Activated CD8-positive, alpha-beta T cell treated with anti-CD3 and anti-CD28 coated beads for 36 hours (primary cell): Measurements from ENCODE around the gene CLNK. TPM values are rescaled to one million over a fixed set of nuclear protein-coding genes. Genes with fewer than 3 reads are reported as not detected.

Experiments used
- ATAC-seq: fragments of 200-7000 bp; cut with Tn5 transposase; one replicate; pipeline ENCODE4 v1.10.0; 2021; ENCODE audit warnings: mild to moderate bottlenecking, moderate library complexity
- CTCF ChIA-PET: fragments of 350-600 bp; sonication (Branson Sonifier 250); formaldehyde crosslinking; loops from one replicate; lab custom pipeline; 2021; ENCODE audit warnings: antibody characterized with exemption; lab: Charles Lee
- POLR2A ChIA-PET: fragments of 350-600 bp; sonication (Branson Sonifier 250); formaldehyde crosslinking; loops from one replicate; lab custom pipeline; 2021; ENCODE audit warnings: antibody characterized with exemption; lab: Charles Lee
- DNase-seq: peaks from one replicate; pipeline ENCODE4 v3.0.0-alpha.2; 2020
- H3K27ac Mint-ChIP-seq: one replicate; pipeline ENCODE4 v1.8.0; 2021; ENCODE audit warnings: mild to moderate bottlenecking, mixed read lengths
- H3K27me3 Mint-ChIP-seq: one replicate; pipeline ENCODE4 v1.8.0; 2021; ENCODE audit warnings: mixed read lengths
- H3K36me3 Mint-ChIP-seq: one replicate; pipeline ENCODE4 v1.8.0; 2021; ENCODE audit warnings: low read depth, mixed read lengths
- H3K4me1 Mint-ChIP-seq: one replicate; pipeline ENCODE4 v1.8.0; 2021; ENCODE audit warnings: low read depth, mixed read lengths
- H3K4me3 Mint-ChIP-seq: one replicate; pipeline ENCODE4 v1.8.0; 2021; ENCODE audit warnings: mild to moderate bottlenecking, moderate library complexity, mixed read lengths
- H3K9me3 Mint-ChIP-seq: one replicate; pipeline ENCODE4 v1.8.0; 2021; ENCODE audit warnings: mixed read lengths
- CTCF ChIP-seq: fragments of 200-600 bp; IDR thresholded peaks from one replicate; pipeline ENCODE4 v1.8.0; 2022; ENCODE audit warnings: antibody characterized with exemption, mild to moderate bottlenecking
- intact Hi-C: fragments of 100-400 bp; cut with micrococcal nuclease; formaldehyde crosslinking; loops from one replicate; pipeline ENCODE4 v1.10.0; 2022
- total RNA-seq, 2 experiments: library from RNA; stranded (reverse); gene quantifications; one replicate each; pipeline ENCODE4 v1.2.3, GENCODE V29; 2021

The CLNK gene
- total RNA-seq, 2 experiments from 2014 or later: 0.18 TPM; not detected in 1

DNA sequence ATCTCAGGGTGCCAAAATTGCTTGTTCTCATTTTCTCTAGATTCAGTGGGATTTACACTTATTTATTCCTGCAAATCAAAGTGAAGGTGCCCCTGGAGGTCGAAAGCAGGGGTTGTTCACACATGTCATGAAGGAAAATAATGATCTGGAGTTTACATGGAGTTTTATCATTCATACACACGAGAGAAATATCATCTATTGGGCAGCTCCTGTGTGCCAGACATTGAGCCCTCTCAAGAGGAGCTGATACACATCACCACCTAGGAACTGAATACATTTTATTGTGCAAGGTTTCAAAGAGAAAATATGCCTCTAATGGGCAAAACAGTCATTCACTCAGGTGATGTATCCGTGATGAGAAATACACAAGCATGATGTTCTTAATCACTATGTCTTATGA, 23.5 kb downstream of the CLNK start:
- no peak overlapping the region for H3K27ac Mint-ChIP-seq
- H3K4me3 Mint-ChIP-seq: no peak overlapping the region
- intact Hi-C loops: no loop called here
- H3K36me3 Mint-ChIP-seq: no peaks in the 10 kb centered on the region
- ATAC-seq: no peak
- peaks cover 1% of the 10 kb centered on the region for H3K27me3 Mint-ChIP-seq
- H3K4me1 Mint-ChIP-seq: peaks cover 14% of the 10 kb centered on the region
- peaks cover 1% of the 10 kb centered on the region for H3K9me3 Mint-ChIP-seq
- CTCF ChIA-PET: interaction anchor here (1.0 kb wide), 1 partner anchor 86 kb away, joined by 3 read pairs; no protein-coding TSS in a partner anchor
- TF ChIP-seq CTCF: no peak
- POLR2A ChIA-PET: no interaction called here
- DNase-seq: no peak

- DNase-seq: no peak
- no peak overlapping the region for H3K27ac Mint-ChIP-seq
- H3K27me3 Mint-ChIP-seq: peaks cover 1% of the 10 kb centered on the region
- ChIA-PET CTCF (no interaction called here), POLR2A (no interaction called here)
- intact Hi-C loops: no loop called here
- H3K4me3 Mint-ChIP-seq: no peak overlapping the region
- H3K36me3 Mint-ChIP-seq: no peaks in the 10 kb centered on the region
- H3K4me1 Mint-ChIP-seq: peaks cover 20% of the 10 kb centered on the region
- H3K9me3 Mint-ChIP-seq: peaks cover 1% of the 10 kb centered on the region
- no peak for TF ChIP-seq CTCF
- no peak for ATAC-seq
These were observed 25.3 kb downstream of the CLNK start for GRCh38 chr4:10659251-10659650.

GRCh38 chr4:10656988-10657387, 27.6 kb downstream of the CLNK start:
- ChIA-PET CTCF (interaction anchor here (1.4 kb wide), 1 partner anchor 12 kb away, joined by 3 read pairs; no protein-coding TSS in a partner anchor), POLR2A (interaction anchor here (0.5 kb wide), 1 partner anchor 14 kb away, joined by 4 read pairs; no protein-coding TSS in a partner anchor)
- no peak for TF ChIP-seq CTCF
- Mint-ChIP-seq H3K27ac (no peak overlapping the region), H3K27me3 (no peaks in the 10 kb centered on the region), H3K4me3 (no peak overlapping the region), H3K4me1 (peaks cover 18% of the 10 kb centered on the region), H3K9me3 (no peaks in the 10 kb centered on the region), H3K36me3 (no peaks in the 10 kb centered on the region)
- intact Hi-C loops: loop anchor here (2.0 kb wide), 1 partner anchor 74 kb away; no protein-coding TSS in a partner anchor
- ATAC-seq (no peak), DNase-seq (no peak)

- H3K9me3 Mint-ChIP-seq: no peaks in the 10 kb centered on the region
- H3K4me1 Mint-ChIP-seq: peaks cover 18% of the 10 kb centered on the region
- ATAC-seq (no peak), DNase-seq (no peak)
- intact Hi-C loops: loop anchor here (2.0 kb wide), 1 partner anchor 74 kb away; no protein-coding TSS in a partner anchor
- ChIA-PET POLR2A (interaction anchor here (0.5 kb wide), 1 partner anchor 15 kb away, joined by 4 read pairs; no protein-coding TSS in a partner anchor), CTCF (interaction anchor here (1.4 kb wide), 1 partner anchor 13 kb away, joined by 3 read pairs; no protein-coding TSS in a partner anchor)
- no peaks in the 10 kb centered on the region for H3K36me3 Mint-ChIP-seq
- no peak overlapping the region for H3K27ac Mint-ChIP-seq
- H3K4me3 Mint-ChIP-seq: no peak overlapping the region
- TF ChIP-seq CTCF: no peak
- H3K27me3 Mint-ChIP-seq: no peaks in the 10 kb centered on the region
These were observed 28.1 kb downstream of the CLNK start for GRCh38 chr4:10656420-10656819.

DNA sequence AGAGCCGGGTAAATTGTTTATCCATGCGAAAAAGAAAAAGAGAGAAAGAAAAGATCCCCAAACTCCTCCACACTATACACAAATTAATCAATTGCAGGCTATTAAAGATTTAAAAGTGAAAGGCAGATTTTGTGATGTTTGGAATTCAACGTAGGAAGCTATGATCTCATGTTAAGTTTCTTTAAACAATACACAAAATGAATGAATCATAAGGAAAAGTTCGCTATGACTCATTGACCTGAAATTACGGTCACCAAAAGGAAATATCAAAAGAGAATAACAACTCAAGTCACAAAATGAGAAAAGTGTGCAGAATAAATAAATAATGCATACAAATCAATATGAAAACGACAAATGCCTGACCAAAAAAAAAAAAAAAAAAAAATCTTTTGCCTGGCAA, 28.6 kb downstream of the CLNK start:
- intact Hi-C loops: loop anchor here (2.0 kb wide), 1 partner anchor 75 kb away; no protein-coding TSS in a partner anchor
- H3K9me3 Mint-ChIP-seq: no peaks in the 10 kb centered on the region
- no peak overlapping the region for H3K4me3 Mint-ChIP-seq
- peaks cover 18% of the 10 kb centered on the region for H3K4me1 Mint-ChIP-seq
- ChIA-PET POLR2A (interaction anchor here (0.6 kb wide), 1 partner anchor 258 kb away, joined by 3 read pairs; no protein-coding TSS in a partner anchor), CTCF (interaction anchor here (1.4 kb wide), 1 partner anchor 13 kb away, joined by 3 read pairs; no protein-coding TSS in a partner anchor)
- ATAC-seq (no peak), DNase-seq (no peak)
- no peak for TF ChIP-seq CTCF
- no peaks in the 10 kb centered on the region for H3K27me3 Mint-ChIP-seq
- H3K27ac Mint-ChIP-seq: peak overlapping the region; percentile 34
- no peaks in the 10 kb centered on the region for H3K36me3 Mint-ChIP-seq
